ENCODE results near the gene GADD45A. TPM values are rescaled to one million over a fixed set of nuclear protein-coding genes. Genes with fewer than 3 reads are reported as not detected.

Gene GADD45A
- total RNA-seq, 1 donor from 2014 or later, result 8.7 TPM

GRCh38 chr1:67666636-67667035 is 18.4 kb upstream of the GADD45A start:
- intact Hi-C loops (cut with micrococcal nuclease), result no loop called here
- Mint-ChIP-seq H3K4me1 (no peaks in the 10 kb centered on the region), H3K27ac (no peak overlapping the region), H3K9me3 (no peaks in the 10 kb centered on the region), H3K27me3 (peaks cover 13% of the 10 kb centered on the region), H3K4me3 (no peak overlapping the region), H3K36me3 (ENCODE audit: low read depth) (no peaks in the 10 kb centered on the region)
- DNase-seq (no peak), ATAC-seq (ENCODE audit: low read depth) (no peak)
- ChIA-PET POLR2A (interaction anchor here (0.5 kb wide), 1 partner anchor 160 kb away, joined by 8 read pairs; no protein-coding TSS in a partner anchor), CTCF (no interaction called here)
- TF ChIP-seq, protein P1, sequence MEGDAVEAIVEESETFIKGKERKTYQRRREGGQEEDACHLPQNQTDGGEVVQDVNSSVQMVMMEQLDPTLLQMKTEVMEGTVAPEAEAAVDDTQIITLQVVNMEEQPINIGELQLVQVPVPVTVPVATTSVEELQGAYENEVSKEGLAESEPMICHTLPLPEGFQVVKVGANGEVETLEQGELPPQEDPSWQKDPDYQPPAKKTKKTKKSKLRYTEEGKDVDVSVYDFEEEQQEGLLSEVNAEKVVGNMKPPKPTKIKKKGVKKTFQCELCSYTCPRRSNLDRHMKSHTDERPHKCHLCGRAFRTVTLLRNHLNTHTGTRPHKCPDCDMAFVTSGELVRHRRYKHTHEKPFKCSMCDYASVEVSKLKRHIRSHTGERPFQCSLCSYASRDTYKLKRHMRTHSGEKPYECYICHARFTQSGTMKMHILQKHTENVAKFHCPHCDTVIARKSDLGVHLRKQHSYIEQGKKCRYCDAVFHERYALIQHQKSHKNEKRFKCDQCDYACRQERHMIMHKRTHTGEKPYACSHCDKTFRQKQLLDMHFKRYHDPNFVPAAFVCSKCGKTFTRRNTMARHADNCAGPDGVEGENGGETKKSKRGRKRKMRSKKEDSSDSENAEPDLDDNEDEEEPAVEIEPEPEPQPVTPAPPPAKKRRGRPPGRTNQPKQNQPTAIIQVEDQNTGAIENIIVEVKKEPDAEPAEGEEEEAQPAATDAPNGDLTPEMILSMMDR (IDR thresholded peaks at IDR 0.05), result no peak

GRCh38 chr1:67668660-67669059 is 16.3 kb upstream of the GADD45A start:
- no peaks in the 10 kb centered on the region for H3K4me1 Mint-ChIP-seq
- no peak overlapping the region for H3K27ac Mint-ChIP-seq
- intact Hi-C loops (cut with micrococcal nuclease), result no loop called here
- H3K9me3 Mint-ChIP-seq, result no peaks in the 10 kb centered on the region
- DNase-seq, result no peak
- TF ChIP-seq, protein P1 (IDR thresholded peaks at IDR 0.05), result no peak
- no peak overlapping the region for H3K4me3 Mint-ChIP-seq
- no peaks in the 10 kb centered on the region for H3K36me3 Mint-ChIP-seq (ENCODE audit: low read depth)
- ChIA-PET POLR2A (no interaction called here), CTCF (no interaction called here)
- peaks cover 12% of the 10 kb centered on the region for H3K27me3 Mint-ChIP-seq
- no peak for ATAC-seq (ENCODE audit: low read depth)

DNA sequence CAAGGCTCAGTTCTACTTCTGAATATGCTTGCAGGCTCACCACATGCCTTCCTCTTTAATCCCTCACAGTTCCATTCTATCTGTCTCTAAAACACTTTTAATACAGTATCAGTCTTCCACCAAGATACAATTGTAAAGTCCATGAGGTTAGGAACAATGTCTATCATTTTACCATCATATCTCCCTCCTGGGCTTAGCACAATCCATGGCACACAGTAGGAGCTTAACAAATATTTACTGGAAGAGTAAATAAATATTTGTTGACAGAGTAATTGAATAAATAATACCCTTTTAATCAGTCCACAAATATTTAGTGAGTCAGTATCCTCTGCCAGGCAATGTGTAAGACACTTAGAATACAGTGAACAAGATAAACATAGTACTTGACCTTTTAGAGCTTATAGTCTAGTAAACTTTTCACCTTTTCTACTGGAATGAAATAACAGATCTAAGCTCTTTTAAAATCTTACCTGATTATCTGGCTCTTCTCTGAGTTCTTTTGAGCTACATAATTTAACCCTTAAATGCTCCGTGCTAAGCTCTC is 12.7 kb upstream of the GADD45A start:
- no peak overlapping the region for H3K27ac Mint-ChIP-seq
- ChIA-PET CTCF (no interaction called here), POLR2A (no interaction called here)
- H3K9me3 Mint-ChIP-seq, result no peaks in the 10 kb centered on the region
- peaks cover 14% of the 10 kb centered on the region for H3K27me3 Mint-ChIP-seq
- intact Hi-C loops (cut with micrococcal nuclease), result no loop called here
- DNase-seq (no peak), ATAC-seq (ENCODE audit: low read depth) (no peak)
- H3K4me1 Mint-ChIP-seq, result peaks cover 2% of the 10 kb centered on the region
- TF ChIP-seq, protein P1 (IDR thresholded peaks at IDR 0.05), result no peak
- H3K36me3 Mint-ChIP-seq (ENCODE audit: low read depth), result no peaks in the 10 kb centered on the region
- no peak overlapping the region for H3K4me3 Mint-ChIP-seq

GRCh38 chr1:67673468-67674201 is 11.4 kb upstream of the GADD45A start:
- no peaks in the 10 kb centered on the region for H3K36me3 Mint-ChIP-seq (ENCODE audit: low read depth)
- peaks cover 2% of the 10 kb centered on the region for H3K4me1 Mint-ChIP-seq
- ATAC-seq (ENCODE audit: low read depth), result no peak
- DNase-seq, result no peak
- H3K4me3 Mint-ChIP-seq, result no peak overlapping the region
- intact Hi-C loops (cut with micrococcal nuclease), result no loop called here
- POLR2A ChIA-PET, result no interaction called here
- TF ChIP-seq, protein P1 (IDR thresholded peaks at IDR 0.05), result no peak
- CTCF ChIA-PET, result no interaction called here
- H3K27me3 Mint-ChIP-seq, result peaks cover 9% of the 10 kb centered on the region
- no peak overlapping the region for H3K27ac Mint-ChIP-seq
- no peaks in the 10 kb centered on the region for H3K9me3 Mint-ChIP-seq

GRCh38 chr1:67674260-67675011 is 10.6 kb upstream of the GADD45A start:
- no peak for ATAC-seq (ENCODE audit: low read depth)
- H3K27ac Mint-ChIP-seq, result no peak overlapping the region
- H3K27me3 Mint-ChIP-seq, result peaks cover 7% of the 10 kb centered on the region
- intact Hi-C loops (cut with micrococcal nuclease), result no loop called here
- ChIA-PET CTCF (no interaction called here), POLR2A (interaction anchor here (0.6 to 1.3 kb wide), 2 partner anchors 11 to 335 kb away, joined by 3 read pairs; partner anchors contain the start of gene GADD45A)
- DNase-seq, result no peak
- H3K36me3 Mint-ChIP-seq (ENCODE audit: low read depth), result no peaks in the 10 kb centered on the region
- TF ChIP-seq, protein P1 (IDR thresholded peaks at IDR 0.05), result no peak
- no peaks in the 10 kb centered on the region for H3K9me3 Mint-ChIP-seq
- H3K4me3 Mint-ChIP-seq, result no peak overlapping the region
- H3K4me1 Mint-ChIP-seq, result peaks cover 2% of the 10 kb centered on the region

All from activated B cell treated with CpG ODN at 0.5 μM for 24 hours (primary cell).